HepG2 (cell line): ENCODE measurements around the gene OSBPL1A. TPM values are rescaled to one million over a fixed set of nuclear protein-coding genes. Genes with fewer than 3 reads are reported as not detected.

Source experiments
- ATAC-seq: fragments of 200-7000 bp; cut with Tn5 transposase; 3 replicates; pipeline ENCODE4 v1.9.1; 2020; ENCODE audit warnings: mild to moderate bottlenecking, moderate library complexity
- BruUV-seq: library from RNA; stranded (reverse); fragments of 400-500 nt; replicated peaks from 2 replicates; lab custom pipeline; 2021; lab: Mats Ljungman, UMichigan
- CTCF ChIA-PET: fragments of 300-600 bp; formaldehyde crosslinking; extraction: SDS; loops from one replicate; lab custom pipeline; 2021; ENCODE audit warnings: low total read pairs, inconsistent platforms, low intra/inter-chr PET ratio; lab: Yijun Ruan, JAX
- POLR2A ChIA-PET: fragments of 350-600 bp; sonication (Branson Sonifier 250); formaldehyde crosslinking; loops from one replicate; lab custom pipeline; 2020; ENCODE audit warnings: antibody characterized with exemption, inconsistent platforms; lab: Yijun Ruan, JAX
- DNase-seq: peaks from one replicate; pipeline ENCODE4 v3.0.0-alpha.2; 2015; ENCODE audit warnings: low spot score
- FAIRE-seq: peaks from 3 replicates; lab custom pipeline; 2011; peaks lifted over from hg19 to GRCh38; lab: Jason Lieb, UNC
- H2AFZ ChIP-seq: one replicate; pipeline ENCODE4 v1.6.1; 2011; ENCODE audit warnings: low read length, inconsistent platforms
- H3K27ac ChIP-seq: fragments of 300-600 bp; 3 replicates; pipeline ENCODE4 v1.8.0; 2011; ENCODE audit warnings: mixed run types, mild to moderate bottlenecking, mixed read lengths, low read length, inconsistent platforms; ENCODE audit not compliant: insufficient read depth; ENCODE audit errors: extremely low read length
- H3K27me3 ChIP-seq, 2 experiments: fragments of 200-600 bp in 1 of 2; 2 replicates in 1 of 2; 3 replicates in 1 of 2; pipeline versions ENCODE4 v1.6.0 to v1.8.0; 2011; ENCODE audit warnings: low read length in 2 of 2, mild to moderate bottlenecking in 2 of 2, moderate library complexity in 2 of 2, inconsistent platforms in 1 of 2; ENCODE audit not compliant: insufficient read depth in 2 of 2, control insufficient read depth in 1 of 2
- H3K36me3 ChIP-seq, 2 experiments: fragments of 200-600 bp in 1 of 2; replicated peaks in 1 of 2; 2 replicates in 1 of 2; 3 replicates in 1 of 2; pipeline versions ENCODE4 v1.5.1 to v1.8.0; 2011; ENCODE audit warnings: low read length in 2 of 2, inconsistent platforms in 1 of 2; ENCODE audit not compliant: insufficient read depth in 2 of 2, control insufficient read depth in 1 of 2
- H3K4me1 ChIP-seq: 2 replicates; pipeline ENCODE4 v1.5.1; 2012; ENCODE audit warnings: low read length, inconsistent platforms; ENCODE audit not compliant: insufficient read depth
- H3K4me2 ChIP-seq: 2 replicates; pipeline ENCODE4 v1.6.0; 2011; ENCODE audit warnings: low read depth, low read length, inconsistent platforms
- H3K4me3 ChIP-seq, 3 experiments: fragments of 200-600 bp in 1 of 3; sonication (generic), shearing (Covaris generic) in 1 of 3; replicated peaks in 1 of 3; 2 replicates each; pipeline ENCODE4 v1.5.1; 2011 to 2016; ENCODE audit warnings: low read length in 3 of 3, inconsistent platforms in 2 of 3, low read depth in 2 of 3, mild to moderate bottlenecking in 2 of 3, control low read depth in 1 of 3, mixed read lengths in 1 of 3; ENCODE audit not compliant: insufficient read depth in 1 of 3
- H3K79me2 ChIP-seq: one replicate; pipeline ENCODE4 v1.6.1; 2011; ENCODE audit warnings: low read length, inconsistent platforms; ENCODE audit not compliant: insufficient read depth
- H3K9ac ChIP-seq: 2 replicates; pipeline ENCODE4 v1.6.0; 2011; ENCODE audit warnings: mild to moderate bottlenecking, low read depth, low read length, inconsistent platforms; ENCODE audit not compliant: insufficient read depth
- H3K9me3 ChIP-seq: 2 replicates; pipeline ENCODE4 v1.5.1; 2012; ENCODE audit warnings: mild to moderate bottlenecking, low read length
- H4K20me1 ChIP-seq: 2 replicates; pipeline ENCODE4 v1.6.0; 2011; ENCODE audit warnings: inconsistent platforms, mild to moderate bottlenecking, low read length, moderate library complexity; ENCODE audit not compliant: insufficient read depth
- ASH2L ChIP-seq: fragments of 300-600, 200-600 bp; sonication (generic); IDR thresholded peaks from 2 replicates; pipeline ENCODE4 v1.7.0; 2017; ENCODE audit warnings: low read depth, mild to moderate bottlenecking, moderate library complexity, mixed read lengths, low read length; ENCODE audit not compliant: insufficient read length
- ATF4 ChIP-seq, 2 experiments: fragments of 450-650 bp in 1 of 2; sonication (generic) in 1 of 2; formaldehyde crosslinking; IDR thresholded peaks; 2 replicates each; pipeline versions ENCODE4 v1.5.0 to v1.8.0; 2020 to 2022; ENCODE audit warnings: mild to moderate bottlenecking in 1 of 2, missing genetic modification reagents in 1 of 2
- FOSL1 ChIP-seq: sonication (generic); formaldehyde crosslinking; IDR thresholded peaks from 2 replicates; pipeline ENCODE4 v1.9.0; 2021; ENCODE audit warnings: missing genetic modification reagents, borderline replicate concordance
- HNRNPL ChIP-seq: fragments of 200-400 bp; formaldehyde crosslinking; IDR thresholded peaks from 2 replicates; pipeline ENCODE4 v1.6.1; 2017; ENCODE audit warnings: mild to moderate bottlenecking, low read depth, low read length
- HOXA9 ChIP-seq: sonication (generic); formaldehyde crosslinking; IDR thresholded peaks from 2 replicates; pipeline ENCODE4 v1.8.1; 2022; ENCODE audit warnings: missing genetic modification reagents, mild to moderate bottlenecking, moderate library complexity, borderline replicate concordance
- MAFG ChIP-seq: sonication (generic); formaldehyde crosslinking; IDR thresholded peaks from 2 replicates; pipeline ENCODE4 v1.5.1; 2020; ENCODE audit warnings: mild to moderate bottlenecking, missing genetic modification reagents
- MZF1 ChIP-seq: sonication (generic); formaldehyde crosslinking; IDR thresholded peaks from 2 replicates; pipeline ENCODE4 v1.8.1; 2023; ENCODE audit warnings: mild to moderate bottlenecking, missing genetic modification reagents, borderline replicate concordance
- NAIF1 ChIP-seq: sonication (generic); formaldehyde crosslinking; IDR thresholded peaks from 2 replicates; pipeline ENCODE4 v1.5.0; 2020; ENCODE audit warnings: mild to moderate bottlenecking, missing genetic modification reagents, borderline replicate concordance
- PLSCR1 ChIP-seq: sonication (generic); formaldehyde crosslinking; IDR thresholded peaks from 2 replicates; pipeline ENCODE4 v1.5.0; 2020; ENCODE audit warnings: missing genetic modification reagents, mild to moderate bottlenecking, borderline replicate concordance
- ZNF496 ChIP-seq: sonication (generic); formaldehyde crosslinking; IDR thresholded peaks from 2 replicates; pipeline ENCODE4 v1.8.1; 2023; ENCODE audit warnings: mild to moderate bottlenecking, moderate library complexity, missing genetic modification reagents; ENCODE audit not compliant: insufficient replicate concordance
- ZNF567 ChIP-seq: sonication (generic); formaldehyde crosslinking; IDR thresholded peaks from 2 replicates; pipeline ENCODE4 v1.8.1; 2023; ENCODE audit warnings: mild to moderate bottlenecking, missing genetic modification reagents, borderline replicate concordance
- ZNF652 ChIP-seq: IDR thresholded peaks from 2 replicates; pipeline ENCODE4 v1.6.1; 2016; ENCODE audit warnings: low read depth, borderline replicate concordance
- ZNF883 ChIP-seq: sonication (generic); formaldehyde crosslinking; IDR thresholded peaks from 2 replicates; pipeline ENCODE4 v1.5.1; 2020; ENCODE audit warnings: mild to moderate bottlenecking, missing genetic modification reagents; ENCODE audit errors: not compliant biosample characterization
- ZSCAN25 ChIP-seq: sonication (generic); formaldehyde crosslinking; IDR thresholded peaks from 2 replicates; pipeline ENCODE4 v1.8.0; 2022; ENCODE audit warnings: mild to moderate bottlenecking, missing genetic modification reagents
- WGBS: methylation state at CpG from one replicate; pipeline ENCODE4 v1.1.6; 2017; ENCODE audit warnings: low lambda C conversion rate; 5-methylcytosine and 5-hydroxymethylcytosine counted together
- in situ Hi-C: cut with HindIII; loops from 2 replicates; pipeline ENCODE4 v1.10.0; 2017; ENCODE audit warnings: low pct_unique_long_range_greater_than_20kb; ENCODE audit not compliant: extremely low pct_ligation_motif_present
- intact Hi-C: fragments of 100-400 bp; cut with micrococcal nuclease; formaldehyde crosslinking; loops from one replicate; pipeline ENCODE4 v1.10.0; 2022; ENCODE audit not compliant: unreplicated experiment
- polyA plus RNA-seq, 8 experiments: library from polyadenylated mRNA; depleted of rRNA in 3 of 8; stranded (reverse) in 7 of 8; unstranded in 1 of 8; fragments of >200 nt; fragmentation: Illumina TruSeq in 4 of 8; extraction: Trizol in 4 of 8; gene quantifications; 2 replicates each; pipeline versions ENCODE4 v1.2.1 to v1.2.3, GENCODE V29; 2011 to 2016; ENCODE audit warnings: low read depth in 4 of 8, missing spikeins in 1 of 8, mixed read lengths in 1 of 8; ENCODE audit not compliant: insufficient read depth in 1 of 8
- total RNA-seq, 5 experiments: library from RNA; depleted of rRNA; stranded (reverse); fragments of >200 nt; fragmentation: Illumina TruSeq; extraction: Trizol; gene quantifications; 2 replicates each; pipeline ENCODE4 v1.2.3, GENCODE V29; 2016; ENCODE audit warnings: low read depth in 1 of 5
- TF ChIP-seq, protein P1 (sequence below): sonication (generic); formaldehyde crosslinking; IDR thresholded peaks from 2 replicates; pipeline ENCODE4 v1.5.0; 2020; ENCODE audit warnings: missing genetic modification reagents
- TF ChIP-seq, protein P2 (sequence below): IDR thresholded peaks from 2 replicates; pipeline ENCODE4 v1.6.1; 2016; ENCODE audit warnings: low read depth
- TF ChIP-seq, protein P3 (sequence below): sonication (generic); formaldehyde crosslinking; IDR thresholded peaks from 2 replicates; pipeline ENCODE4 v1.8.0; 2022; ENCODE audit warnings: mild to moderate bottlenecking, missing genetic modification reagents
- TF ChIP-seq, protein P4 (sequence below): sonication (generic); formaldehyde crosslinking; IDR thresholded peaks from 2 replicates; pipeline ENCODE4 v1.5.1; 2020; ENCODE audit warnings: missing genetic modification reagents, mild to moderate bottlenecking, borderline replicate concordance

OSBPL1A gene
- total and polyA plus RNA-seq, 2 of the 13 experiments (the other 11 are each of a cell fraction or from before 2014, with no cell fraction given) = 0.02 TPM; not detected in 1

DNA sequence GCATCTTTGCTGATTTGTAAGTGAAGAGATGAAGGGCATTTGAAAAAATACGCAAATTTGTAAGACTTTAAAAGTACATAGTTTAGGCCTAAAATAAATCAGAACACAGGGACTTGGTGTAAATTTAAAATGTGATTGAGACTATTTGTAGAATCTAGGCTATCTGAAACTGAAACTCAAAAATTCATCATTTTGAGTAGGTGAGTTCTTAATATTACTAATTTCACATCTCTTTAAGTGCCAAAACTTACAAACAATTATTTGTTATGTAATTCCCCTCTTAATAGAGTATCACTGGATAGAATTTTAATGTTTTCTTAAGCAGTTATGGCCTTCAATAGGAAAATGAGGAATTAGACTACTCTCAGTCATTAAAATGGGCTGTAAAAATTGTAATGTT is 48.8 kb upstream of the OSBPL1A start:
- no peak overlapping the region for H3K4me3 ChIP-seq
- CTCF ChIA-PET = no interaction called here
- H3K36me3 ChIP-seq = peaks cover 0 to 5% of the 10 kb centered on the region in 2 experiments; a peak in 1 of 5 replicates
- no peaks in the 10 kb centered on the region for H3K79me2 ChIP-seq
- H3K27me3 ChIP-seq = no peaks in the 10 kb centered on the region
- no peak overlapping the region for H3K27ac ChIP-seq
- no peaks in the 10 kb centered on the region for H3K9me3 ChIP-seq
- no peaks in the 10 kb centered on the region for H4K20me1 ChIP-seq
- no peak overlapping the region for H2AFZ ChIP-seq
- H3K4me1 ChIP-seq = no peaks in the 10 kb centered on the region
- no peak overlapping the region for H3K9ac ChIP-seq
- no TSS peak for BruUV-seq
- FAIRE-seq = no peak
- ATAC-seq = no peak
- intact Hi-C loops = no loop called here
- in situ Hi-C loops = no loop called here
- no peak overlapping the region for H3K4me2 ChIP-seq
- WGBS = 50% methylated on average over 1 of the region's 1 CpG
- POLR2A ChIA-PET = no interaction called here
- DNase-seq = no peak
- no peak for TF ChIP-seq MAFG (CRISPR knock-in tag)
- TF ChIP-seq ZSCAN25 = no peak
- TF ChIP-seq, protein P1, sequence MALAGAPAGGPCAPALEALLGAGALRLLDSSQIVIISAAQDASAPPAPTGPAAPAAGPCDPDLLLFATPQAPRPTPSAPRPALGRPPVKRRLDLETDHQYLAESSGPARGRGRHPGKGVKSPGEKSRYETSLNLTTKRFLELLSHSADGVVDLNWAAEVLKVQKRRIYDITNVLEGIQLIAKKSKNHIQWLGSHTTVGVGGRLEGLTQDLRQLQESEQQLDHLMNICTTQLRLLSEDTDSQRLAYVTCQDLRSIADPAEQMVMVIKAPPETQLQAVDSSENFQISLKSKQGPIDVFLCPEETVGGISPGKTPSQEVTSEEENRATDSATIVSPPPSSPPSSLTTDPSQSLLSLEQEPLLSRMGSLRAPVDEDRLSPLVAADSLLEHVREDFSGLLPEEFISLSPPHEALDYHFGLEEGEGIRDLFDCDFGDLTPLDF (CRISPR knock-in tag) = no peak
- TF ChIP-seq ZNF496 = no peak
- TF ChIP-seq, protein P2, sequence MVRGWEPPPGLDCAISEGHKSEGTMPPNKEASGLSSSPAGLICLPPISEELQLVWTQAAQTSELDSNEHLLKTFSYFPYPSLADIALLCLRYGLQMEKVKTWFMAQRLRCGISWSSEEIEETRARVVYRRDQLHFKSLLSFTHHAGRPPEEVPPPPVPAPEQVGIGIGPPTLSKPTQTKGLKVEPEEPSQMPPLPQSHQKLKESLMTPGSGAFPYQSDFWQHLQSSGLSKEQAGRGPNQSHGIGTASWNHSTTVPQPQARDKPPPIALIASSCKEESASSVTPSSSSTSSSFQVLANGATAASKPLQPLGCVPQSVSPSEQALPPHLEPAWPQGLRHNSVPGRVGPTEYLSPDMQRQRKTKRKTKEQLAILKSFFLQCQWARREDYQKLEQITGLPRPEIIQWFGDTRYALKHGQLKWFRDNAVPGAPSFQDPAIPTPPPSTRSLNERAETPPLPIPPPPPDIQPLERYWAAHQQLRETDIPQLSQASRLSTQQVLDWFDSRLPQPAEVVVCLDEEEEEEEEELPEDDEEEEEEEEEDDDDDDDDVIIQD (CRISPR knock-in tag) = no peak
- TF ChIP-seq ZNF883 (CRISPR knock-in tag) = no peak
- no peak for TF ChIP-seq ZNF652
- TF ChIP-seq, protein P3, sequence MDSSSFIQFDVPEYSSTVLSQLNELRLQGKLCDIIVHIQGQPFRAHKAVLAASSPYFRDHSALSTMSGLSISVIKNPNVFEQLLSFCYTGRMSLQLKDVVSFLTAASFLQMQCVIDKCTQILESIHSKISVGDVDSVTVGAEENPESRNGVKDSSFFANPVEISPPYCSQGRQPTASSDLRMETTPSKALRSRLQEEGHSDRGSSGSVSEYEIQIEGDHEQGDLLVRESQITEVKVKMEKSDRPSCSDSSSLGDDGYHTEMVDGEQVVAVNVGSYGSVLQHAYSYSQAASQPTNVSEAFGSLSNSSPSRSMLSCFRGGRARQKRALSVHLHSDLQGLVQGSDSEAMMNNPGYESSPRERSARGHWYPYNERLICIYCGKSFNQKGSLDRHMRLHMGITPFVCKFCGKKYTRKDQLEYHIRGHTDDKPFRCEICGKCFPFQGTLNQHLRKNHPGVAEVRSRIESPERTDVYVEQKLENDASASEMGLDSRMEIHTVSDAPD (CRISPR knock-in tag) = no peak
- no peak for TF ChIP-seq NAIF1 (CRISPR knock-in tag)
- no peak for TF ChIP-seq ATF4 (CRISPR knock-in tag; IDR thresholded peaks at IDR 0.05)
- no peak for TF ChIP-seq HOXA9 (CRISPR knock-in tag)
- TF ChIP-seq ASH2L = no peak
- TF ChIP-seq FOSL1 (CRISPR knock-in tag) = no peak
- no peak for TF ChIP-seq MZF1 (CRISPR knock-in tag)
- no peak for TF ChIP-seq PLSCR1 (CRISPR knock-in tag)
- no peak for TF ChIP-seq ZNF567 (CRISPR knock-in tag)
- TF ChIP-seq HNRNPL = no peak
- TF ChIP-seq, protein P4, sequence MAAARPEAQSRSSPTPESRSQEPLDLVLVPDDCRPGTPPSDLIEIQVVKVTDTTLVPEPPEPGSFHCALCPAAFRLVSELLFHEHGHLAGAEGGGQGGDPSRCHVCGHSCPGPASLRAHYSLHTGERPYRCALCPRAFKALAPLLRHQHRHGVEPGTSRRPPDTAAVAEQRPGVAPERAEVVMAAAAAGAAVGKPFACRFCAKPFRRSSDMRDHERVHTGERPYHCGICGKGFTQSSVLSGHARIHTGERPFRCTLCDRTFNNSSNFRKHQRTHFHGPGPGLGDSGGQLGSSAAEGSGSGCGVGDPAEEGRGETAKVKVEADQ (CRISPR knock-in tag) = no peak
